ENCODE data around the gene STARD8.
"Not testable (repeated sequence)": the region's sequence is repeated elsewhere in the genome, so short reads cannot be mapped to it uniquely, and the experiment has no call there.

Gene STARD8

DNA sequence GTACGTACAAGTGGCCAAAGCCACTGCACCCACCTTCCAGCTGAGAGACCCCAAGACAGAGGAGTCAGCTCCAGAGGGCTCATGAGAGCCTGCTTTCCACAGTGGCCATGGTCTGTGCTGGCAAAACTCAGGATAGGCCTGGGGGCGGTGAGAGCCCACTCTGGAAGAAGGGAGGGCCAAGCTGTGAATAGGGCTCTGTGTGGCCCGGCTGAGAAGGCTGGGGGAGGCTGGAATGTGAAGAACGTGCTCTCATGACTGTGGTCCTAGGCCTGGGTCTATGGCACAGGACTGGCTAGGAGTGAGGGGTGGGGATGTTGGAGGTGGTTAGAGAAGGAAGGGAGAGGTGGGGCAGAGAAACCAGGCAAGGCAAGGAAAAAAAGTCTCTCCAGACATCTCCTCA lies 13.3 kb downstream of the STARD8 start:
- DNase-seq = no peak

DNA sequence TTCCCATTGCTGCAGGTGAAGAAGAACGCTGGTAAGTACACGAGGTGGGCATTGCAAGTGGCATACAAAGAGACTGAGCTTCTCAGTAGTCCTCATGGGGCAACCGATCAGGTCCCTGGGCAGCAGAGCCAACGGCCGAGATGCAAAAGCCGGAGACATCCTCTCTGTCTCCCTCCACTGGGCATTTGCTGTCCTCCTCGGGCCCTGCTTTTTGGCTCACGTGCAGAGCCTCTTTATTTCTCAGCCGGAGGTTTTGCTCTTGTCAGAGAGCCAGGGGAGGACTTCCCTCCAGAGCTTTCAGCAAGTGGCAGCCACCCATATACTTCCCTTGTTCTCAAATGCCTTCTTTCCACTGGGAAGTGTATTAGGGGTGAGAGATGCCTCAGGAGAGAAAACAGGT lies 18.0 kb downstream of the STARD8 start:
- no peak for DNase-seq

GRCh38 chrX:68666580-68666979 lies 19.1 kb downstream of the STARD8 start:
- no peak for DNase-seq

GRCh38 chrX:68669094-68669860 lies 21.8 kb downstream of the STARD8 start:
- DNase-seq = no peak

- no peak for DNase-seq
Measured at GRCh38 chrX:68669871-68670270, 22.4 kb downstream of the STARD8 start.

DNA sequence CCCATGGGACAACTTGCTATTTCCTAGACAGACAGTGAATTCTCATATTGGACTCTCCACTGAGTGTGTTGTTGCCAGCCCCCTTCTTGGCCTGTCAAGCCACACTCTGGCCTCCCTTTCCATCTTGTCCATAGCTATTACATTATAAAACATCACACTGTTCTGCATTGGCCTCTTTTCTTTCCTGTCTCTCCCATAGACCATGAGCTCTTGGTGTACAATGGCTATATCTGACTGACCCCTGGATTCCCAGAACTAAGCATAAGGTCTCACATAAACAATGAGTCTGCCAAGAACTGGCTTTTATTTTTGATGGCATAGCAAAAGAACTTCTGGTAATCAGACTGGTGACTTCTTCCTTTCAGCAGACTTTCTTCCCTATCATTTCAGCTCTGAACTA lies 23.8 kb downstream of the STARD8 start:
- DNase-seq = no peak

- no peak for DNase-seq
Measured at GRCh38 chrX:68672581-68673318, 25.3 kb downstream of the STARD8 start.

DNA sequence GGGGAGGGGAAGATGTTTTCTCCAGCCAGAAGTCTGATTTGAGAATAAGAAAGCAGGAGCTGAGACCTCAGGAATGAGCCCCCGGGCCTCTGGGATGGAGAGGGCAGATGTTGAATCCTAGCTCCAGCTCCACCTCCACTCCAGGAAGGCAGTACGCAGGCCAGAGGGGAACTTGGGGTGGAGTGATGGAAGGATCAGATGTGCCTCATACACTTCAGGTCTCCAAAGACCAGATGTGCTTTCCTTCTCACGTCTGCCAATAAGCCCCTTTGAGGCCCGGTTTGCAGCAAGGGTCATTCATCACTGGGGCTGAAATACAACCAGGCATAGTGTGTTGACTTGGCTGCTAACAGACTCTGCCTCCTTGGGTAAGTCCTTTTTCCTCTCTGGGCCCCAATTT lies 28.1 kb downstream of the STARD8 start:
- DNase-seq = no peak

GRCh38 chrX:68676335-68676734 lies 28.9 kb downstream of the STARD8 start:
- no peak for DNase-seq

GRCh38 chrX:68677998-68678397 lies 30.5 kb downstream of the STARD8 start:
- DNase-seq = no peak

DNA sequence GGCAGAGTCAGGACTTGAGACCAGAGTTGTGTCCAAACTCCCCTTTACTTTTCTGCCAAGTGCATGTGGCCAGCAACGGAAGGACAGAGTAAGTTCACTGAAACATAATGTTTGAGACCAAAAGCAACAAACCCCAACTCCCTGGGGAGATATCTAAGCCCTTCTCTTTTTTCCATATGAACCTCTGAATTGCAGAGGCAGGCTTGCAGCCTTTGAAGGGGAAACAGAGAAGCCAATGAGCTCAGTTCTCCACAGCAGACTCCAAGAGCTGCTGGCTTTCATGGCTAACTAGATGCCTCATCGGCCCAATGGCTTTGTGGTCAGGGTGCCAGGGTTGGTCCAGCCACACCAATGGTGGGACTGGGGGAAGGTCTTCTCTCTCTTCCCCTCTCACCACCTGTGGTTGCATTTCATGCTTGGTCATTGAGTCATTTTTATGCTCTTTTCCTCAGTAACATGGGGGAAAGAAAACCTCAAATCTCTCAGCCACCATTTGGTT lies 34.0 kb downstream of the STARD8 start:
- DNase-seq = no peak

GRCh38 chrX:68682790-68683189 lies 35.3 kb downstream of the STARD8 start:
- no peak for DNase-seq

DNA sequence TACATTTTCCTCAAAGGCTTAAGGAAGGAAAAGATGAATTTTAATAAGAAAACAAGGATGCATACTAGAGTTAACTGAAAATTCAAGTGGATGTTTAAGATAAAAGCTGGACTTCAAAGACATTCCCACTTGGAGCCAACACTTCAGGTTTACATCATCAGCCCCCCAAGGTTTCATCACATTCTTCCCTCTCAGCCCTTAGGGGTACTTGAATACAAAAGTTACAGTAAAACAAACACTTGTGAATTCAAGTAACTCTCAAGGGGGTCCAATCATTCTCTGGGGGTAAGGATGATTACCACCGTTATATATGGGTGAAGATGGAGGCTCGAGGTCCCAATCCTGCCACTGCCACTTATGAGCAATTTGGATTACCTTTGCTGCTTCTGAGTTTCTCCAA lies 36.1 kb downstream of the STARD8 start:
- DNase-seq = no peak

- DNase-seq = no peak
Measured at GRCh38 chrX:68684291-68684918, 36.9 kb downstream of the STARD8 start.

GRCh38 chrX:68684919-68685304 lies 37.4 kb downstream of the STARD8 start:
- DNase-seq = no peak

- no peak for DNase-seq
Measured at GRCh38 chrX:68685685-68686084, 38.2 kb downstream of the STARD8 start.

- no peak for DNase-seq
Measured at GRCh38 chrX:68686097-68686977, 38.9 kb downstream of the STARD8 start.

DNA sequence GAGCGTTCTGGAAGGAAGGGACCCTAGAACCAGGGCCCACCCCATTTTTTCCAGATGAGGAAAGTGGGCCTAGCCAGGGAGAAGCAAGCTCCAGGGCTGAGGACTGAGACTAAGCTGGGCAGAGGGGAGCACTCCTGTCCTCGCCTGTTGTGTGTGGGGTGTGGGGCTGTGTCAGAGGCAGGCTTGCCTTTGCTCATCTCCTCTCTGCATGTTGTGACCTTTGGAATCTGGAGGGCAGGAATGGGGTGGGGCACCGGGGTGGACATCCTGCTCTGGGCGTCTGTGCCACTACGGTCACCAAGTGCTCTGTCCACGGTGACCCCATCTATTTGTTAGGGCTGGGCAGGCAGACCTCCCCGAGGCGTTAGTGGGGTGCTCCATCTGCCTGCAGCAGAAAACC lies 41.5 kb downstream of the STARD8 start:
- DNase-seq = not testable (repeated sequence)

DNA sequence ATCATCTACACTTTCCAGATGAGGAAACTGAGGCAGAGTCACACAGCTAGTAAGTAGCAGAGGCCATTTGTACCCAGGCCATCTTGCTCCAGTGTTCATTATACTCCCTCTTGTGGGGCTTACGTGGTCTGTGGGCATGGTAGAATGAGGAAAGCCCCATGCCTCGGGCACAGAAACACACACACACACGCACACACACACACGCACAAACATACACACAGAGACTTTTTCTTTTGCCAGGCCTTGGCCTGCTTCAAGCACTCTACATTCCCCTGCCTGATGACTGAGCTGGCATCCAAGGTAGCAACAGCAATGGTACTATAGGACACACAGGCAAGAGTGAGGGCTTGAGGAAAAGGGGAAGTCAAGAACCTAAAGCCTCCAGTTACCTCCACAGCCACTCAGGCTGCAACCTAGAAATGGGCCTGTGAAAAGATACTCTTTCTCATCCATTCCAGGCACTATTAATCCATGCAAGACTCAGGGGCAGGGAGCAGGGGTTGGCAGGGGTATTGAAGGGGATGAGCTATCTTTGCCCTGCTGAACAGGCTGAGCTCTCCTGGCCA lies 43.6 kb downstream of the STARD8 start:
- no peak for DNase-seq

- DNase-seq = no peak
Measured at GRCh38 chrX:68691921-68692320, 44.5 kb downstream of the STARD8 start.

DNA sequence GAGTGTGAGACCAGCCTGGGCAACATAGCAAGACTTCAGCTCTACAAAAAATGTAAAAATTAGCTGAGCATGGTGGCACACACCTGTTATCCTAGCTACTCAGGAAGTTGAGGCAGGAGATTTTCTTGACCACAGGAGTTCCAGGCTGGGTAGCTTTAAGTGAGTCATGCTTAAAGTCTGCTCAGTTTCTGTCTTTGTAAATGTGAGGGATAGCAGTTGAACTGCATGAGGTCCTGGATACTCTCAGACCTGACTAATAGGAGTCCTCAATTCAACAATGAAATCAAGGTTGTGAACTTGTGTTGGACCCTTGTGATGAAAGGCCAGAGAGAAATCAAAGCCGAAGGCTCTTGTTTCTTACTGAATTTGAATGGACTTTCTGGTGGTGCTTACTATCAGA lies 45.2 kb downstream of the STARD8 start:
- no peak for DNase-seq

Data from NCI-H1092 (cell line).